ENCODE results near the gene ATP11A. TPM values are rescaled to one million over a fixed set of nuclear protein-coding genes. Genes with fewer than 3 reads are reported as not detected.

Gene ATP11A
- total and polyA plus RNA-seq, 11 donors: 20.5 to 146 (median 91.2) TPM

DNA sequence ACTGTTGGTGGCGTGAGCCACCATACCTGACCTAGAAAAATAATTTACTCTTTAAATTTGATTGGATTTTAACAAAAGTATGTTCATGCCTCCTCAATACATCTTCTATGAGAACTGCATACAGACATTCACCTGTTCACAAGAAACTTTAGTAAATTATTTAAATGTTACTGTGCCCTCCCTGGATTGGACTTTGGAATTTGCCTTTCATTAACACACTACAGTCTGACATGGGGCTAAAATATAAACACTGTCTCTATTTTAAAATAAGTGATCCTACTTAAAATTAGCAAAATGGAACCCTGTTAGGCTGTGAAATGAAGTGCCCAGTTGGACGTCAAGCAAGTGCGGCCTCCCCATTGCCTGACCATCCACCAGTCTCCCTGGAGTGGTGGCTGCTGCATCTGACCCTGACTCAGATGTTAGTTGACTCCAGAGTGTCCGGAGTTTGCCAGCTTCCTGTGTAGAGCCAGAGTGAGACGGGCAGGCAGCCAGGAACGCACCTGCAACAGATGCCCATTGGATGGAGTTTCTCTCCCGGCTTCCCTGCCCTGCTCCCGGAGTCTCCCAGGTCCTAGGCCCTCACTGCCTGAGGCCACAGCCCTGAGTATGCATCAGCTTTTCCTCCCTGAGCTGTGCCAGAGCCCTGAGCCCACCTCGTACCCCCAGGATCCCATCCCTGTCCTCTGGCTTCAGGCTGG lies 45.9 kb upstream of the ATP11A start:
- no peaks in the 10 kb centered on the region for H3K9me3 ChIP-seq
- peaks cover 0 to 16% (median 9%) of the 10 kb centered on the region in 9 donors for H3K27me3 ChIP-seq
- TF ChIP-seq POLR2A (IDR thresholded peaks at IDR 0.05): no peak
- TF ChIP-seq, protein P1, sequence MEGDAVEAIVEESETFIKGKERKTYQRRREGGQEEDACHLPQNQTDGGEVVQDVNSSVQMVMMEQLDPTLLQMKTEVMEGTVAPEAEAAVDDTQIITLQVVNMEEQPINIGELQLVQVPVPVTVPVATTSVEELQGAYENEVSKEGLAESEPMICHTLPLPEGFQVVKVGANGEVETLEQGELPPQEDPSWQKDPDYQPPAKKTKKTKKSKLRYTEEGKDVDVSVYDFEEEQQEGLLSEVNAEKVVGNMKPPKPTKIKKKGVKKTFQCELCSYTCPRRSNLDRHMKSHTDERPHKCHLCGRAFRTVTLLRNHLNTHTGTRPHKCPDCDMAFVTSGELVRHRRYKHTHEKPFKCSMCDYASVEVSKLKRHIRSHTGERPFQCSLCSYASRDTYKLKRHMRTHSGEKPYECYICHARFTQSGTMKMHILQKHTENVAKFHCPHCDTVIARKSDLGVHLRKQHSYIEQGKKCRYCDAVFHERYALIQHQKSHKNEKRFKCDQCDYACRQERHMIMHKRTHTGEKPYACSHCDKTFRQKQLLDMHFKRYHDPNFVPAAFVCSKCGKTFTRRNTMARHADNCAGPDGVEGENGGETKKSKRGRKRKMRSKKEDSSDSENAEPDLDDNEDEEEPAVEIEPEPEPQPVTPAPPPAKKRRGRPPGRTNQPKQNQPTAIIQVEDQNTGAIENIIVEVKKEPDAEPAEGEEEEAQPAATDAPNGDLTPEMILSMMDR (IDR thresholded peaks at IDR 0.05): no peak
- intact Hi-C loops (cut with DNase I): loop anchor here in 7 of 10 donors (5.0 to 10.0 kb wide), 5 partner anchors 43 to 231 kb away; no protein-coding TSS in a partner anchor
- DNase-seq (no peak), ATAC-seq (no peak)
- H3K27ac ChIP-seq: no peak overlapping the region
- H3K4me3 ChIP-seq: no peak overlapping the region
- H3K4me1 ChIP-seq: peaks cover 0 to 18% (median 0%) of the 10 kb centered on the region in 12 donors
- WGBS, 4 donors: 89 to 94% (median 91%) methylated on average over 6 to 9 of the region's 9 CpGs
- H3K36me3 ChIP-seq: no peaks in the 10 kb centered on the region

GRCh38 chr13:112645327-112645914 lies 44.4 kb upstream of the ATP11A start:
- no peaks in the 10 kb centered on the region for H3K9me3 ChIP-seq

DNA sequence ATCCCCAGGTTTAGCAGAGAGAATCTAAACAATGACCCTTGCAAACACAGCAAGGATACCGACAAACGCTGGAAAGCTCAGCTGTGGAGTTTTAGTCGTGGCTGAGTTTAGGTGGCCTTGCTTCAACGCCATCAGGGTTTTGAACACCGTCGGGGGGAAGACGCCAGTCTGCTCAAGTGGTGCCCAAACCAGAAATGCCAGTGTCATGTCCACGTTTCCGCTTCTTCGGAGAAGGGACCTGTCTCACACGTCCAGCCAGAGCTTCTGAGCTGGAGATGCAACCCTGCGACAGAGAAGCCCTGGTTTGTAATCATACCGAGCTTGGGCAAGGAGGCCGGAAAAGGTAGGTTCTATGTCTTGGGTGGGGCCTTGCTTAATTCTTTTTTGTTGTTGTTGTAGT lies 42.6 kb upstream of the ATP11A start:
- ATAC-seq (no peak), DNase-seq (no peak)
- Histone ChIP-seq H3K27me3 (no peaks in the 10 kb centered on the region), H3K36me3 (no peaks in the 10 kb centered on the region), H3K27ac (no peak overlapping the region), H3K9me3 (no peaks in the 10 kb centered on the region), H3K4me3 (no peak overlapping the region), H3K4me1 (peaks cover 0 to 14% (median 5%) of the 10 kb centered on the region in 12 donors)
- intact Hi-C loops (cut with DNase I): loop anchor here in 2 of 10 donors (10.0 kb wide), 2 partner anchors 108 to 228 kb away; no protein-coding TSS in a partner anchor
- TF ChIP-seq POLR2A (IDR thresholded peaks at IDR 0.05): no peak
- WGBS, 4 donors: 85 to 93% (median 87%) methylated on average over 14 of the region's 14 CpGs

More at GRCh38 chr13:112645327-112645914, 44.4 kb upstream of the ATP11A start:
- Histone ChIP-seq H3K27ac (no peak overlapping the region), H3K4me3 (no peak overlapping the region), H3K36me3 (no peaks in the 10 kb centered on the region), H3K27me3 (peaks cover 0 to 3% (median 0%) of the 10 kb centered on the region in 9 donors), H3K4me1 (peaks cover 0 to 18% (median 0%) of the 10 kb centered on the region in 12 donors)
- DNase-seq (no peak), ATAC-seq (no peak)
- intact Hi-C loops (cut with DNase I): loop anchor here in 2 of 10 donors (10.0 kb wide), 2 partner anchors 109 to 229 kb away; no protein-coding TSS in a partner anchor
- no peak for TF ChIP-seq POLR2A (IDR thresholded peaks at IDR 0.05)
- TF ChIP-seq, protein P1 (IDR thresholded peaks at IDR 0.05): no peak
- 86 to 95% (median 89%) methylated on average over 49 of the region's 49 CpGs for WGBS, 4 donors

- WGBS, 4 donors: 91 to 98% (median 92%) methylated on average over 10 of the region's 10 CpGs
- H3K27me3 ChIP-seq: no peaks in the 10 kb centered on the region
- no peak overlapping the region for H3K27ac ChIP-seq
- no peak for ATAC-seq
- intact Hi-C loops (cut with DNase I): loop anchor here in 2 of 10 donors (10.0 kb wide), 2 partner anchors 107 to 227 kb away; no protein-coding TSS in a partner anchor
- H3K4me1 ChIP-seq: peaks cover 0 to 19% (median 6%) of the 10 kb centered on the region in 12 donors
- no peak overlapping the region for H3K4me3 ChIP-seq
- no peaks in the 10 kb centered on the region for H3K36me3 ChIP-seq
- no peaks in the 10 kb centered on the region for H3K9me3 ChIP-seq
- TF ChIP-seq, protein P1 (IDR thresholded peaks at IDR 0.05): no peak
- no peak for TF ChIP-seq POLR2A (IDR thresholded peaks at IDR 0.05)
- no peak for DNase-seq
Measured at GRCh38 chr13:112648101-112648500, 41.7 kb upstream of the ATP11A start.
